HepG2 (cell line): Measurements from ENCODE around the gene FAM120AOS. TPM values are rescaled to one million over a fixed set of nuclear protein-coding genes. Genes with fewer than 3 reads are reported as not detected.

Experiments used
- ATAC-seq: fragments of 200-7000 bp; cut with Tn5 transposase; 3 replicates; pipeline ENCODE4 v1.9.1; 2020; ENCODE audit warnings: mild to moderate bottlenecking, moderate library complexity
- BruUV-seq: library from RNA; stranded (reverse); fragments of 400-500 nt; replicated peaks from 2 replicates; lab custom pipeline; 2021; lab: Mats Ljungman, UMichigan
- CTCF ChIA-PET: fragments of 300-600 bp; formaldehyde crosslinking; extraction: SDS; loops from one replicate; lab custom pipeline; 2021; ENCODE audit warnings: low total read pairs, inconsistent platforms, low intra/inter-chr PET ratio; lab: Yijun Ruan, JAX
- POLR2A ChIA-PET: fragments of 350-600 bp; sonication (Branson Sonifier 250); formaldehyde crosslinking; loops from one replicate; lab custom pipeline; 2020; ENCODE audit warnings: antibody characterized with exemption, inconsistent platforms; lab: Yijun Ruan, JAX
- DNase-seq: peaks from one replicate; pipeline ENCODE4 v3.0.0-alpha.2; 2015; ENCODE audit warnings: low spot score
- FAIRE-seq: peaks from 3 replicates; lab custom pipeline; 2011; peaks lifted over from hg19 to GRCh38; lab: Jason Lieb, UNC
- H2AFZ ChIP-seq: one replicate; pipeline ENCODE4 v1.6.1; 2011; ENCODE audit warnings: low read length, inconsistent platforms
- H3K27ac ChIP-seq: fragments of 300-600 bp; 3 replicates; pipeline ENCODE4 v1.8.0; 2011; ENCODE audit warnings: mixed run types, mild to moderate bottlenecking, mixed read lengths, low read length, inconsistent platforms; ENCODE audit not compliant: insufficient read depth; ENCODE audit errors: extremely low read length
- H3K27me3 ChIP-seq, 2 experiments: fragments of 200-600 bp in 1 of 2; 2 replicates in 1 of 2; 3 replicates in 1 of 2; pipeline versions ENCODE4 v1.6.0 to v1.8.0; 2011; ENCODE audit warnings: low read length in 2 of 2, mild to moderate bottlenecking in 2 of 2, moderate library complexity in 2 of 2, inconsistent platforms in 1 of 2; ENCODE audit not compliant: insufficient read depth in 2 of 2, control insufficient read depth in 1 of 2
- H3K36me3 ChIP-seq, 2 experiments: fragments of 200-600 bp in 1 of 2; replicated peaks in 1 of 2; 2 replicates in 1 of 2; 3 replicates in 1 of 2; pipeline versions ENCODE4 v1.5.1 to v1.8.0; 2011; ENCODE audit warnings: low read length in 2 of 2, inconsistent platforms in 1 of 2; ENCODE audit not compliant: insufficient read depth in 2 of 2, control insufficient read depth in 1 of 2
- H3K4me1 ChIP-seq: 2 replicates; pipeline ENCODE4 v1.5.1; 2012; ENCODE audit warnings: low read length, inconsistent platforms; ENCODE audit not compliant: insufficient read depth
- H3K4me2 ChIP-seq: 2 replicates; pipeline ENCODE4 v1.6.0; 2011; ENCODE audit warnings: low read depth, low read length, inconsistent platforms
- H3K4me3 ChIP-seq, 3 experiments: fragments of 200-600 bp in 1 of 3; sonication (generic), shearing (Covaris generic) in 1 of 3; replicated peaks in 1 of 3; 2 replicates each; pipeline ENCODE4 v1.5.1; 2011 to 2016; ENCODE audit warnings: low read length in 3 of 3, inconsistent platforms in 2 of 3, low read depth in 2 of 3, mild to moderate bottlenecking in 2 of 3, control low read depth in 1 of 3, mixed read lengths in 1 of 3; ENCODE audit not compliant: insufficient read depth in 1 of 3
- H3K79me2 ChIP-seq: one replicate; pipeline ENCODE4 v1.6.1; 2011; ENCODE audit warnings: low read length, inconsistent platforms; ENCODE audit not compliant: insufficient read depth
- H3K9ac ChIP-seq: 2 replicates; pipeline ENCODE4 v1.6.0; 2011; ENCODE audit warnings: mild to moderate bottlenecking, low read depth, low read length, inconsistent platforms; ENCODE audit not compliant: insufficient read depth
- H3K9me3 ChIP-seq: 2 replicates; pipeline ENCODE4 v1.5.1; 2012; ENCODE audit warnings: mild to moderate bottlenecking, low read length
- H4K20me1 ChIP-seq: 2 replicates; pipeline ENCODE4 v1.6.0; 2011; ENCODE audit warnings: inconsistent platforms, mild to moderate bottlenecking, low read length, moderate library complexity; ENCODE audit not compliant: insufficient read depth
- DNMT3B ChIP-seq: conservative IDR thresholded peaks from 2 replicates; pipeline ENCODE4 v1.6.1; 2016; ENCODE audit warnings: missing biosample characterization, control low read depth
- KDM5A ChIP-seq: fragments of 200-600 bp; sonication (generic); IDR thresholded peaks from 2 replicates; pipeline ENCODE4 v1.7.0; 2018; ENCODE audit warnings: antibody characterized with exemption, mild to moderate bottlenecking, low read length, borderline replicate concordance
- NR2F1 ChIP-seq, 2 experiments: fragments of 450-650 bp in 1 of 2; formaldehyde crosslinking in 1 of 2; IDR thresholded peaks; 2 replicates each; pipeline versions ENCODE4 v1.5.0 to v1.6.1; 2016 to 2020; ENCODE audit warnings: mild to moderate bottlenecking in 1 of 2, missing compliant biosample characterization in 1 of 2, missing genetic modification reagents in 1 of 2, moderate library complexity in 1 of 2
- ZNF609 ChIP-seq: sonication (generic); formaldehyde crosslinking; IDR thresholded peaks from 2 replicates; pipeline ENCODE4 v1.4.0; 2020; ENCODE audit warnings: mild to moderate bottlenecking, missing genetic modification reagents, borderline replicate concordance
- WGBS: methylation state at CpG from one replicate; pipeline ENCODE4 v1.1.6; 2017; ENCODE audit warnings: low lambda C conversion rate; 5-methylcytosine and 5-hydroxymethylcytosine counted together
- in situ Hi-C: cut with HindIII; loops from 2 replicates; pipeline ENCODE4 v1.10.0; 2017; ENCODE audit warnings: low pct_unique_long_range_greater_than_20kb; ENCODE audit not compliant: extremely low pct_ligation_motif_present
- intact Hi-C: fragments of 100-400 bp; cut with micrococcal nuclease; formaldehyde crosslinking; loops from one replicate; pipeline ENCODE4 v1.10.0; 2022; ENCODE audit not compliant: unreplicated experiment
- polyA plus RNA-seq, 8 experiments: library from polyadenylated mRNA; depleted of rRNA in 3 of 8; stranded (reverse) in 7 of 8; unstranded in 1 of 8; fragments of >200 nt; fragmentation: Illumina TruSeq in 4 of 8; extraction: Trizol in 4 of 8; gene quantifications; 2 replicates each; pipeline versions ENCODE4 v1.2.1 to v1.2.3, GENCODE V29; 2011 to 2016; ENCODE audit warnings: low read depth in 4 of 8, missing spikeins in 1 of 8, mixed read lengths in 1 of 8; ENCODE audit not compliant: insufficient read depth in 1 of 8
- total RNA-seq, 5 experiments: library from RNA; depleted of rRNA; stranded (reverse); fragments of >200 nt; fragmentation: Illumina TruSeq; extraction: Trizol; gene quantifications; 2 replicates each; pipeline ENCODE4 v1.2.3, GENCODE V29; 2016; ENCODE audit warnings: low read depth in 1 of 5
- TF ChIP-seq, protein P1 (sequence below): sonication (generic); formaldehyde crosslinking; IDR thresholded peaks from 2 replicates; pipeline ENCODE4 v1.4.0; 2020; ENCODE audit warnings: missing genetic modification reagents

FAM120AOS gene
- total and polyA plus RNA-seq, 2 of the 13 experiments (the other 11 are each of a cell fraction or from before 2014, with no cell fraction given) = 28.2 to 34.6 TPM

DNA sequence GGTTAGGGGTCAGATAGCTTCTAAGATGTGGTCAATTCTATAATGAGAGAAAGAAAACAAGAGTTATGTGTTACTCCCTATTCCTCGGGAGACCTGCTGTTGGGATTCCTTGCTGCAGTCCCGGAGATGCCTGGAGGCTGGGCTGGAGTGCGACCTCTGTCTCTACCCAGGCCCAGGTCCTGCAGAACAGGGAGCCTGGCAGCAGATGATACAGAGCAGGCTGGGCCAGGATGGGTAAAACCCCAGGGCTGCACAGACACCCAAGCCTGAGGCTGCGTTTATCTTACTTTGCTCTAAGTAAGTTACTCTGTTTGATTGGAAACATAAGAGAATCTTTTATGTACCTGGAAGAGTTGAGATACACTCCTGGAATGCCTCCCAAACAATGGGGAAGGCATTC, 26.9 kb upstream of the FAM120AOS start:
- Histone ChIP-seq H3K27ac (no peak overlapping the region), H3K9me3 (no peaks in the 10 kb centered on the region), H2AFZ (no peak overlapping the region), H3K79me2 (peaks cover 47% of the 10 kb centered on the region), H3K4me1 (no peaks in the 10 kb centered on the region), H3K36me3 (peaks cover 17 to 61% of the 10 kb centered on the region in 2 experiments), H3K27me3 (no peaks in the 10 kb centered on the region), H3K4me2 (no peak overlapping the region), H3K9ac (no peak overlapping the region), H3K4me3 (no peak overlapping the region), H4K20me1 (no peaks in the 10 kb centered on the region; the same call in 1 of the 2 replicates)
- FAIRE-seq (no peak), DNase-seq (no peak), ATAC-seq (no peak)
- in situ Hi-C loops = no loop called here
- CTCF ChIA-PET = no interaction called here
- intact Hi-C loops = no loop called here
- TF ChIP-seq ZNF609 (CRISPR knock-in tag) (no peak), KDM5A (no peak), DNMT3B (CRISPR knock-in tag) (no peak), NR2F1 (CRISPR knock-in tag; IDR thresholded peaks at IDR 0.05) (no peak)
- TF ChIP-seq, protein P1, sequence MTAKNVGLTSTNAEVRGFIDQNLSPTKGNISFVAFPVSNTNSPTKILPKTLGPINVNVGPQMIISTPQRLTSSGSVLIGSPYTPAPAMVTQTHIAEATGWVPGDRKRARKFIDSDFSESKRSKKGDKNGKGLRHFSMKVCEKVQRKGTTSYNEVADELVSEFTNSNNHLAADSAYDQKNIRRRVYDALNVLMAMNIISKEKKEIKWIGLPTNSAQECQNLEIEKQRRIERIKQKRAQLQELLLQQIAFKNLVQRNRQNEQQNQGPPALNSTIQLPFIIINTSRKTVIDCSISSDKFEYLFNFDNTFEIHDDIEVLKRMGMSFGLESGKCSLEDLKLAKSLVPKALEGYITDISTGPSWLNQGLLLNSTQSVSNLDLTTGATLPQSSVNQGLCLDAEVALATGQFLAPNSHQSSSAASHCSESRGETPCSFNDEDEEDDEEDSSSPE (CRISPR knock-in tag) = no peak
- POLR2A ChIA-PET = no interaction called here
- BruUV-seq = no TSS peak
- 97% methylated on average over 3 of the region's 4 CpGs for WGBS
